ENCODE results near the gene RAB11FIP2.
A peak's percentile ranks its signal among the peaks of the same experiment; 100 is the strongest.
"Not testable (repeated sequence)": the region's sequence is repeated elsewhere in the genome, so short reads cannot be mapped to it uniquely, and the experiment has no call there.

Gene RAB11FIP2

GRCh38 chr10:118046395-118047156, at the start of gene RAB11FIP2:
RAB11FIP2 (minus strand) TSS chr10:118046941; CDS start chr10:118046163, 778 bp downstream.
- DNase-seq, result peak; percentile 97

GRCh38 chr10:118096022-118096421, 49.3 kb upstream of the RAB11FIP2 start:
- DNase-seq, result no peak

- DNase-seq, result no peak
Measured at GRCh38 chr10:118092209-118092608, 45.5 kb upstream of the RAB11FIP2 start.

GRCh38 chr10:118080817-118081216, 34.1 kb upstream of the RAB11FIP2 start:
- DNase-seq, result no peak

GRCh38 chr10:118076705-118077104, 30.0 kb upstream of the RAB11FIP2 start:
- DNase-seq, result no peak

GRCh38 chr10:118072840-118073239, 26.1 kb upstream of the RAB11FIP2 start:
- no peak for DNase-seq

- DNase-seq, result not testable (repeated sequence)
Measured at GRCh38 chr10:118067389-118067788, 20.6 kb upstream of the RAB11FIP2 start.

- no peak for DNase-seq
Measured at GRCh38 chr10:118062798-118063238, 16.1 kb upstream of the RAB11FIP2 start.

- DNase-seq, result no peak
Measured at GRCh38 chr10:118058371-118058770, 11.6 kb upstream of the RAB11FIP2 start.

GRCh38 chr10:118057361-118057760, 10.6 kb upstream of the RAB11FIP2 start:
- DNase-seq, result no peak

- DNase-seq, result no peak
Measured at GRCh38 chr10:118054383-118054782, 7.6 kb upstream of the RAB11FIP2 start.

GRCh38 chr10:118052816-118053215, 6.1 kb upstream of the RAB11FIP2 start:
- no peak for DNase-seq

- no peak for DNase-seq
Measured at GRCh38 chr10:118047880-118048279, 1.1 kb upstream of the RAB11FIP2 start.

GRCh38 chr10:118047157-118047719, 497 bp upstream of the RAB11FIP2 start:
- no peak for DNase-seq

- no peak for DNase-seq
Measured at GRCh38 chr10:118045837-118046394, 825 bp downstream of the RAB11FIP2 start.

GRCh38 chr10:118045158-118045836, 1.4 kb downstream of the RAB11FIP2 start:
- no peak for DNase-seq

GRCh38 chr10:118042827-118043242, 3.9 kb downstream of the RAB11FIP2 start:
- no peak for DNase-seq

- DNase-seq, result no peak
Measured at GRCh38 chr10:118042336-118042735, 4.4 kb downstream of the RAB11FIP2 start.

- no peak for DNase-seq
Measured at GRCh38 chr10:118041316-118041715, 5.4 kb downstream of the RAB11FIP2 start.

- no peak for DNase-seq
Measured at GRCh38 chr10:118036281-118036875, 10.4 kb downstream of the RAB11FIP2 start.

- no peak for DNase-seq
Measured at GRCh38 chr10:118035354-118036005, 11.3 kb downstream of the RAB11FIP2 start.

GRCh38 chr10:118034791-118035261, 11.9 kb downstream of the RAB11FIP2 start:
- DNase-seq, result no peak
